COLO668 (cell line): ENCODE data around the gene MYO5A.
"Not testable (repeated sequence)": the region's sequence is repeated elsewhere in the genome, so short reads cannot be mapped to it uniquely, and the experiment has no call there.

ENCODE experiments used
- DNase-seq: peaks from one replicate; lab custom pipeline; 2025; ENCODE audit not compliant: unreplicated experiment; lab: John Stamatoyannopoulos, UW

MYO5A gene

DNA sequence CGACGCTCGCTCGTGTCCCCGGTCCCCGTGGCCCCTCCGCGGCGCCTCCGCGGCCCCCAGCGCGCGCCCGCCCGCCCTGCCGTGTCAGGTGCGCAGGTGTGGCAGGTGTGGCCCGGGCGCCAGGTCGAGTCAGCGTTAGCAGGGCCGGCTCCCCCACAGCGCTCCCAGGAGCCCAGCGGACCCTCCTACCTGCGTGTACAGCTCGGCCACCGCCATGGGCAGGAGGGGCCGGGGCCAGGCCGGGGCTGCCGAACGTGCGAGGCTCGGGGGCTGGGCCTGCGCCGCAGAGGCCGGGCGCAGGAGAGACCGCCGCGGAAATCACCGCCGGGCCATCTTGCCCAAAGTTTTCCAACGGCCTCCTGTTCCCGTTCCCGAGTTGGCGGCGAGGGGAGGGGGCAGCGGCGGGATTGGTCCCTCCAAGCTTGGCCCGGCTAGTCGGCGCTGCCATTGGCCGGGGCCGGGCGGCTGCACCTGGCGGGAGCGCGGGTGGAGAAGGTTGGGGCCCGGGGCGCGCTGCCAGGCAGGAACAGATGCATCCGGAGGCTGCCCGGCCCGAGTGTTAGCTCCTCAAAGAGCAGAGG lies 233.2 kb downstream of the MYO5A start, which contains the start of gene MYO5C:
MYO5C (minus strand) TSS at position 384 of the 581 bp plus-strand sequence; CDS start at position 216, 168 bp downstream.
- peak; percentile 93 for DNase-seq

DNA sequence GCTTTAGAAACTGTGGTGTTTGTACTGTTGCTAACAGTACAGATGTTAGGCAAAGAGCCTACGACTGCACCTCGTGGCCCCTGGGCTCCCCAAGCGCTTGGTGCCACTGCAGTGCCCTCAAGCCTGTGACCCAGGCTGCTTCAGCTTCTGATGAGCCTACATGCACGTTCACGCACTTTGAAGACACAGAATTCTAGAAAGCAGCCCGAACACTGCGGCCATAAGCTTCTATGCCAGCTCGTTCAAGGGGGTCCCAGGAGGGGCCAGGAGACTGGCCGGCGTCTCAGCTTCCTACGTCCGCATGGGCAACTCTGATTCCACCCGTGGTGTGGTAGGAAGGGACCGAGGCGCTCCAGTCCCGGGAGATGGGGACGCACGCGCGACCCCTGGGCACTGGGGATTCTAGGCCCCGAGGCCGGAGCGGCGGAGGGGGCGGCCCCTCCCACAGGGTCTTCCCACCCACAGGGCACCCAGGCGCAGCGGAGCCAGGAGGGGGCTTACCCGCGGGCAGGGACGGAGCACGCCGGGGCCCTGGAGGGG lies 233.7 kb downstream of the MYO5A start:
- peak; percentile 40 for DNase-seq

GRCh38 chr15:52292780-52293392 lies 235.8 kb downstream of the MYO5A start:
- no peak for DNase-seq

DNA sequence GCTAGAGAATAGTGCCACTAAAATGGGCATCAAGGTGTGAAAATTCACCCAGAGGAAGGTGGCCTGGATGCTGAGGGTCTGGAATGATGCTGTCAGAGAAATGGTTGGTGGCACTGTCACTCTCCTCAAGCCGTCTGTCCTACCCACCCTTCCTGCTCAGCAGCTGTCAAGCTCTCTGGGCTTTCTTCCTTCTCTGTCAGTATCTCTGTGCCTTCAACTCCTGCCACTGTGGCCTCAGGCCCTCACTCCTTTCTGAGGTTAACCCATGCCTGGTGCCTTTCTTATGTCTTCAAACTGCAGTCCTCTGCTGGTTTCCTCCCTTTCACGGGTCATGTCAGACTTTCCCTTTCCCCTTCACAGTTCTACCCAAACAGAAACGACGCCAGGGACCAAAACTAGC lies 237.5 kb downstream of the MYO5A start:
- no peak for DNase-seq

- DNase-seq = no peak
Measured at GRCh38 chr15:52290800-52291199, 237.9 kb downstream of the MYO5A start.

GRCh38 chr15:52290329-52290728 lies 238.4 kb downstream of the MYO5A start:
- no peak for DNase-seq

- DNase-seq = no peak
Measured at GRCh38 chr15:52289629-52290081, 239.0 kb downstream of the MYO5A start.

GRCh38 chr15:52288986-52289385 lies 239.7 kb downstream of the MYO5A start:
- DNase-seq = no peak

DNA sequence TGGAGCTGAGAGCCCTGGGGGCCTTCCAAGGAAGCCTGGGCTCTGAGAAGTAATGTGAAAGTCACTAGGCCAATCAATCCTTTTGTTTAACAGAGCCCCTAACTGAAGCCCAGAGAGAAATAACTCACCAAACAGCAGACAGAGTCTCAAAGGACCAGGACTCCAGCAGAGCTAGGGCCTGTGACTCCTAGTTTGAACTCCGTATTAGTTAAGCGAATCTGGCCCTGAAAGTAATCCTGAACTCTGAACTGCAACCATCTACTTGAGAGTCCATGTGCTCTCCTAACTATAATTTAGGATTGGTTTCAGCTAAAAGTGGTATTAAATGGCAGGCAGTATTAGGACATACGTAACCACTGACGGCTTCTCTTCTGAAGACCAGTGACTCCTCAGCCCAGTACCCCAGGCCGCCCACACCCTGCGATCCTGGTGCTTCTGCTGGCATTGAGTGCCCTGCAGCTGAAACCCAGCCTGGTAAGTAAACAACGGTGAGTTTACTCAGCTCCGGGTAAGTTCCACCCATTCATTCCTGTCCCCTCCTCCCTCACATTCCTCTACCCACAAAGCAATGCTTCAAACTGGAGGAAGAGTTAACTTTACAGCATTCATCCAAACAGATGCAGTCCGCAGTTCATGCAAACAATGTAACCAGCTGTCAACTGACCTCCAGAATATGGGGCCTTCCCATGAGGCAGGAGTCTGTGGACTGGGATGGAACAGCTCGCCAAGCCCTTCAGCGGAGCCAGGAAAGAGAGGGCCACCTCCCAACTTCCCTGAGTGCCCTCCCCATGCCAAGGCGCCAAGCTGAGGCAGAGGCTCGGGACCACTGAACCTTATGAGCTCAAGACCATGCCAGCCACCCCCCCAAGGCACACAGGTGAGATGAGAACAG lies 240.4 kb downstream of the MYO5A start:
- DNase-seq = peak; percentile 81

DNA sequence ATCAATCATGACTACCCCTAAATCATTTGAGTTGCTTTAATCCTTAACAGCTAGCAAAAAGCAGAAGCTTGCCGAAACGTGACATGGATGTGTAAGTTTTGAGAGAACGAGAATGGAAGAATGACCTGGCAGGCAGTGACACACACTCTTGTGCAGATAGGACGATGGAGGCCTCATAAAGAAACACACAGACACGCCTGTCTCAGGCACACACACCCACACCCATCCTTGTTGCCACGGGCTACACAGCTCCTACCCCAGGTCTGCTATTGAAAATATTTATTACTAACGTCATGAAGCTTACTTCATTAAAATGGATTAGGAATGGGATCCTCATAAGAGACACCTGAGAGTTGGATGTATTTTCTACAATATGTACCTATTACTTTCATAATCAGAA lies 241.6 kb downstream of the MYO5A start:
- DNase-seq = no peak

DNA sequence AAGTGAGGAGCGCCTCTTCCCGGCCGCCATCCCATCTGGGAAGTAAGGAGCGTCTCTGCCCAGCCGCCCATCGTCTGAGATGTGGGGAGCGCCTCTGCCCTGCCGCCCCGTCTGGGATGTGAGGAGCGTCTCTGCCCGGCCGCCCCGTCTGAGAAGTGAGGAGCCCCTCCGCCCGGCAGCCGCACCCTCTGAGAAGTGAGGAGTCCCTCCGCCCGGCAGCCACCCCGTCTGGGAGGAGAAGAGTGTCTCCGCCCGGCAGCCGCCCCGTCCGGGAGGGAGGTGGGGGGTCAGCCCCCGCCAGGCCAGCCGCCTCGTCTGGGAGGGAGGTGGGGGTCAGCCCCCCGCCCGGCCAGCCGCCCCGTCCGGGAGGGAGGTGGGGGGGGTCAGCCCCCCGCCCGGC lies 242.7 kb downstream of the MYO5A start:
- DNase-seq = not testable (repeated sequence)

DNA sequence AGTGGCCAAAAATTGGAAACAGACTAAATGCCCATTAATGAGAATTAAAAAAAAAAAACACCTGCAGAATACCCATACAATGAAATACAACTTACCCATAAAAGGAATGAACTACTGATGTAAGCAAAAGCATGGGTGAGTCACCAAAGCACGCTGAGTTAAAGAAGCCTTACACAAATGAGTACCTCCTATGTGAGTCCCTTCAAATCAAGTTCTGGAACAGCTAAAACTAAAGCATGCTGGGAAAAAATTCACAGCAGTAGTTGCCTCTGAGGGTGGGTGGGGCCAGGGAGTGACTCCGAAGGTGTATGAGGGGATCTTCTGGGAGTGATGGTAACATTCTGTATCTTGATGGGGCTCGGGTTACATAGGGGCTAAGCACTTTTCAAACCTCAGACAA lies 244.5 kb downstream of the MYO5A start:
- DNase-seq = no peak

DNA sequence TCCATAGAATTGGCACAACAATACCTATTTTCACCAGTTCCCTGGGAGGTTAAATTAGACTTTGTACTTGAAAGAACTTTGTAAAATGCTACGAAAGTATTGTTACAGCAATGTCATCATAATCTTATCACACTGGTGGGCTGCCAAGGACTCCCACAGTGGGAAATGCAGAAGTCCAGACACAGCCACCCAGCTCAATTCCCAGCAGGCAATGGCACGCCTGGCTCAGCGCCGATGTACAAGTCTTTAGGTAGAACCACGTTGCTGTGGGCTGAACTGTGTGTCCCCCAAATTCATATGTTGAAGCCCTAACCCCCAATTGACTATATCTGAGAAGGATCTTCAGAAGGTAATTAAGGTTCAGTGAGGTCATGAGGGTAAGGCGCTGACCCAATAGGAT lies 245.4 kb downstream of the MYO5A start:
- no peak for DNase-seq

GRCh38 chr15:52282418-52282817 lies 246.3 kb downstream of the MYO5A start:
- no peak for DNase-seq

- DNase-seq = no peak
Measured at GRCh38 chr15:52281085-52282035, 247.3 kb downstream of the MYO5A start.

DNA sequence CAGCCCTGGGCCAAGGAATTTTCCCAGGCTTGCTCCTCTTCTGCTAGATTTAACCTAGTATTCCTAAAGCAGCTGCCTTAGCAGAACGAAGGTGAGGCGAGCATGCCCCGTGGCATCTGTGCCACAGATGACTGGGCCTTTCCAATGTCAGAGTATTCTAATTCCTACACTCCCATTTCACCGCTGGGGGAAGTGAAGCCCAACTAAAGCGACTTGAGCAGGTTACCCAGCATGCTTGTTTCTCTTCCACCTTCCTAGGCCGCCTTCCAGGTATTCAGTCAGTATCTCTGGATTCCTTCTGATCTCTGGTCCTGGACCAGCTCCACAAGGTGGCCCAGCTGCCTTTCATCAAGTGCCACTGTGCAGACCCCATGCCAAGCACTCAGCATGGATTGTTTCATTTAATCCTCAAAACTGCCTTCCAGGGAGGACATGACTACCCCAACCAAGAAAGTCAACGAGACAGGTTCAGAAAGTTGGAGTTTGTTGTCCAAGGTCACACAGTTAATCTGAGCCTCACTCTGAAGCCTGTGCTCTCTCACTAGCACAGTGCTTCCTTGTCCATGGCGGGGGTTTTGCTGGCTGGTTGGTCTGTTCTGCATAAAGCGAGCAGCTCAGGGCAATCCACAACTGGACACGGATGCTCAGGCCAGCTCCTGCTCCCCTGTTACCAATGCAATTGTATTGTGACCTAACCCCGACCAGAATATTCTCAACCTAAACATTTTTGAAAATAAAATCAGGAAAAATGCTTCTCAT lies 248.2 kb downstream of the MYO5A start:
- no peak for DNase-seq

DNA sequence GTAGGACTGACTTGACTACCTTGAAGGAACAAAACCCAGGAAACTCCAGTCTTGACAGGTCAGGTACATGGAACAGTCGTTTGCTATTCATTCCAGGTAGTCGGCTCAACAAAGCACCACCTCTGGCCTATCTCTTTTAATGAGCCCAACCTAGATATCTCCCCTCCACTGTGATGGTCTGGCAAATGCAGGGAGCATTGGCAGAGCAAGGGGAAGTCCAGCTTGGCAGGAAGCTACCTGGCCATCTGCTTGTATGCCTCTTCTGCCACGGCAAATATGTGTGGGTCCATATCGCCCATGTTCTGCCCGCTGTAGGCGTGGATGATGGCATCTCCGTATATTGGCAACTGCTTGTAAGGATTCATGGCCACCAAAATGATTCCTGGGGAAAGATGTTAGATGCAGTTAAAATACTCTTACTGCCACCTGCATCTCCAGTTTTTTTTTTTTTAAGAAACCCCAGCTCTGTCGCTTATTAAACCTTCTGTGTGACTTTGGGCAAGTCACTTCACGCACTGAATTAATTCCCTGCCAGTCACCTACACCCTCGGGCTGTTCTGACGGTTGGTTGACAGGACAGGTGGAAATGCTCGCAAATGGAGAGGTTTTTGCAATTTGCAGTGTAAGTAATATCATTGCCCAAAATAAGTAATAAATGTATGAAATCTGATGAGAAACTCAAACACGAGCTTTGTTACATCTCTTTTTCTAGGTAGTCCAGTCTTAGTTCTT lies 249.9 kb downstream of the MYO5A start:
- DNase-seq = no peak

- no peak for DNase-seq
Measured at GRCh38 chr15:52278135-52278534, 250.5 kb downstream of the MYO5A start.

DNA sequence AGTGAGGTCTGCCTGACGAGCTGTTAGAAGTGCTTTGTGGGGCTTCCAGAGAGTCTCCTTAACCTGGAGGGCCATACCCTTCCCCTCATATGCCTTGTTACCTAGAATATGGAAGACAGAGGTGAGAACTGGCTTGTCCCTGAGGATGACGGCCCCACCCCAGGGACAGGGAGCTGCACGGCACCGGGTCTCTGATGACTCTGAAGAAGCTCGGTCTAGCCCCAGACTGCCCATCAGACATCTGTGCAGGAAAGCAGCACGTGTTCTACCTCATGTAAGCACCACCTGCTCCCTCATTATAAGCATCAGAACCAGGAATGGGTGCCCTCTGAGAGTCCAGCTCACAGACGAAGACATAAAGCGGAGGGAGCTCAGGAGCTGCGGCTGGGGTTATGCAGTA lies 251.1 kb downstream of the MYO5A start:
- DNase-seq = no peak
